Measurements from ENCODE around the gene PFAS. TPM values are rescaled to one million over a fixed set of nuclear protein-coding genes. Genes with fewer than 3 reads are reported as not detected.

PFAS gene
- total and polyA plus RNA-seq, 2 of the 8 experiments (the other 6 are each of a cell fraction or from before 2014, with no cell fraction given), result 88.4 to 248 TPM

DNA sequence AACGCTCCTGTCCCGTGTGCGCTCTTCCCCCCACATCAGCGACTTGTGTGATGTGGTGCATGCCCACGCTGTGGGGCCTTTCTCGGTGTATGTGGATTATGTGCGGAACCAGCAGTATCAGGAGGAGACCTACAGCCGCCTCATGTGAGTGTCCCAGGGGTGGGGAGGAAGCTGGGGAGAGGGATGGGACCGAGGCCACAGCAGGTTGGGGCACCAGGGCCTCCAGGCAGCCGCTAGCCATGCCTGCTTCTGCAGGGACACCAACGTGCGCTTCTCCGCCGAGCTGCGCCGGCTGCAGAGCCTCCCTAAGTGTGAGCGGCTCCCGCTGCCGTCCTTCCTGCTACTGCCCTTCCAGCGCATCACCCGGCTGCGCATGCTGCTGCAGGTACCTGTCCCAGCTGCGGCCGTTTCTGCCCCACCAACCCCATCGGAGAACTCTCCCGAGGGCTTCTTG is 66.7 kb downstream of the PFAS start:
- Histone ChIP-seq H3K4ac (replicated peaks; ENCODE audit: insufficient read length, low read depth, low read length) (no peak overlapping the region), H2AFZ (ENCODE audit: low read length) (peak overlapping the region; percentile 97), H3K79me1 (ENCODE audit: low read depth, low read length) (no peaks in the 10 kb centered on the region), H3K9ac (replicated peaks in 1 of 4; ENCODE audit: extremely low read depth in 1 of 4, low read depth in 3 of 4, low read length in 3 of 4) (peak overlapping the region in 1 of 4 experiments; percentile 22; a peak in 1 of 7 replicates), H3K4me3 (ENCODE audit: extremely low read depth in 1 of 4, insufficient read depth in 2 of 4, low read depth in 3 of 4, low read length in 4 of 4) (peak overlapping the region; percentile 46 to 79 (median 66)), H2BK15ac (ENCODE audit: low read length) (no peak overlapping the region; the same call in 1 of the 2 replicates), H2BK20ac (ENCODE audit: low read length) (no peak overlapping the region), H2AK5ac (ENCODE audit: low read depth, low read length) (no peak overlapping the region), H2BK120ac (replicated peaks; ENCODE audit: low read depth, low read length) (no peak overlapping the region), H3K27ac (ENCODE audit: low read depth, low read length) (no peak overlapping the region), H3K9me3 (ENCODE audit: insufficient read depth in 2 of 2, low read depth in 1 of 2, low read length in 1 of 2) (no peaks in the 10 kb centered on the region), H3K36me3 (ENCODE audit: control insufficient read depth in 2 of 4, insufficient read depth in 4 of 4, low read length in 3 of 4) (no peaks in the 10 kb centered on the region), H3K18ac (ENCODE audit: extremely low read depth, low read length) (peak overlapping the region; percentile 38), H3K27me3 (replicated peaks in 1 of 4; ENCODE audit: control insufficient read depth in 3 of 4, extremely low read depth in 1 of 4, insufficient read depth in 3 of 4, low read length in 3 of 4) (peaks cover 3 to 30% (median 23%) of the 10 kb centered on the region in 4 experiments), H3K79me2 (ENCODE audit: control insufficient read depth in 1 of 2, insufficient read depth in 2 of 2, low read length in 2 of 2) (no peaks in the 10 kb centered on the region), H3K14ac (ENCODE audit: insufficient read length) (no peak overlapping the region), H4K5ac (ENCODE audit: insufficient read length, low read depth, low read length) (no peak overlapping the region), H3K4me2 (ENCODE audit: insufficient read depth in 1 of 2, low read depth in 2 of 2, low read length in 2 of 2) (peak overlapping the region; percentile 97 to 98), H3K23me2 (ENCODE audit: low read depth, low read length) (peaks cover 14% of the 10 kb centered on the region), H2BK5ac (ENCODE audit: low read depth, low read length) (peak overlapping the region; percentile 66; the same call in 1 of the 2 replicates), H3K4me1 (replicated peaks in 1 of 4; ENCODE audit: control insufficient read depth in 3 of 4, insufficient read depth in 4 of 4, low read length in 3 of 4) (peaks cover 0 to 16% (median 4%) of the 10 kb centered on the region in 4 experiments; a peak in 5 of 7 replicates), H3K23ac (ENCODE audit: insufficient read length) (no peak overlapping the region), H2BK12ac (ENCODE audit: low read depth, low read length) (peak overlapping the region; percentile 68; the same call in 1 of the 2 replicates), H4K8ac (ENCODE audit: extremely low read depth, insufficient read depth, low read length) (peak overlapping the region; percentile 16), H3K56ac (replicated peaks; ENCODE audit: insufficient read length, low read depth, low read length) (no peak overlapping the region), H4K91ac (replicated peaks; ENCODE audit: insufficient read length, low read length) (no peak overlapping the region), H4K20me1 (replicated peaks in 1 of 2; ENCODE audit: control insufficient read depth in 1 of 2, insufficient read depth in 2 of 2, low read length in 2 of 2) (no peaks in the 10 kb centered on the region)
- CTCF ChIA-PET (ENCODE audit: partially characterized antibody), result interaction anchor here (0.6 to 5.9 kb wide), 5 partner anchors 11 to 132 kb away, joined by 3 to 21 read pairs (median 3); partner anchors contain the start of gene RPL26
- DNase-seq (ENCODE audit: low read depth in 1 of 2, low spot score in 2 of 2) (peak in 1 of 2 experiments; percentile 69), FAIRE-seq (no peak)
- POLR2A ChIA-PET (ENCODE audit: partially characterized antibody), result interaction anchor here (0.7 to 3.6 kb wide), 8 partner anchors 11 to 93 kb away, joined by 3 to 24 read pairs (median 4); partner anchors contain the start of genes KRABD2, RPL26 and SLC25A35
- WGBS, 2 experiments (ENCODE audit: extremely low coverage in 1 of 2, insufficient coverage in 1 of 2, insufficient read length in 1 of 2, insufficient replicate concordance in 2 of 2, low coverage in 1 of 2, low lambda C conversion rate in 2 of 2, missing lambda C conversion rate in 1 of 2), result 9% methylated on average over 23 of the region's 26 CpGs; no CpG with 5 or more reads in 1 of the 2 experiments
- TF ChIP-seq JUN (IDR thresholded peaks at IDR 0.05; ENCODE audit: low read depth, low read length), result no peak
- TF ChIP-seq SUZ12 (IDR thresholded peaks at IDR 0.05; ENCODE audit: low read length), result peak; percentile 47; the same call in 1 of the 2 replicates
- TF ChIP-seq TAF1 (IDR thresholded peaks at IDR 0.05; ENCODE audit: low read depth, low read length), result no peak
- no peak for TF ChIP-seq HDAC2 (IDR thresholded peaks at IDR 0.05; ENCODE audit: borderline replicate concordance in 1 of 2, low read depth in 2 of 2, low read length in 2 of 2)
- no peak for TF ChIP-seq SIRT6 (IDR thresholded peaks at IDR 0.05; ENCODE audit: low read length)
- no peak for TF ChIP-seq EP300 (IDR thresholded peaks at IDR 0.05; ENCODE audit: borderline replicate concordance in 1 of 2, low read depth in 2 of 2, low read length in 2 of 2)
- TF ChIP-seq, protein P1, sequence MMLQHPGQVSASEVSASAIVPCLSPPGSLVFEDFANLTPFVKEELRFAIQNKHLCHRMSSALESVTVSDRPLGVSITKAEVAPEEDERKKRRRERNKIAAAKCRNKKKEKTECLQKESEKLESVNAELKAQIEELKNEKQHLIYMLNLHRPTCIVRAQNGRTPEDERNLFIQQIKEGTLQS (IDR thresholded peaks at IDR 0.05; ENCODE audit: insufficient read depth, low read depth, low read length), result no peak
- TF ChIP-seq SP2 (IDR thresholded peaks at IDR 0.05; ENCODE audit: low read length), result no peak
- TF ChIP-seq SIX5 (IDR thresholded peaks at IDR 0.05; ENCODE audit: low read depth, low read length), result no peak
- TF ChIP-seq TAF7 (optimal IDR thresholded peaks at IDR 0.05; ENCODE audit: borderline replicate concordance, low read depth, low read length), result no peak
- TF ChIP-seq KDM4A (IDR thresholded peaks at IDR 0.05; ENCODE audit: low read depth, low read length, severe bottlenecking), result peak; percentile 54
- no peak for TF ChIP-seq YY1 (IDR thresholded peaks at IDR 0.05; ENCODE audit: low read depth, low read length)
